Measurements from ENCODE around the gene ADARB1. TPM values are rescaled to one million over a fixed set of nuclear protein-coding genes. Genes with fewer than 3 reads are reported as not detected.

ADARB1 gene
- total and polyA plus RNA-seq, 2 experiments from 2014 or later = 4.8 to 14.8 TPM

- Histone ChIP-seq H3K4me2 (no peak overlapping the region), H3K36me3 (ENCODE audit: insufficient read depth) (no peaks in the 10 kb centered on the region), H4K20me1 (replicated peaks; ENCODE audit: insufficient read depth) (no peaks in the 10 kb centered on the region), H3K79me2 (replicated peaks; ENCODE audit: insufficient read depth) (no peaks in the 10 kb centered on the region), H3K27ac (ENCODE audit: low read depth) (no peak overlapping the region), H3K4me1 (ENCODE audit: insufficient read depth) (no peaks in the 10 kb centered on the region), H3F3A (replicated peaks; ENCODE audit: low read depth) (no peaks in the 10 kb centered on the region), H3K27me3 (ENCODE audit: insufficient read depth) (no peaks in the 10 kb centered on the region), H3K4me3 (no peak overlapping the region), H3K9me2 (ENCODE audit: insufficient read depth) (peaks cover 1% of the 10 kb centered on the region; the same call in 1 of the 2 replicates), H2AFZ (no peak overlapping the region)
- DNase-seq (ENCODE audit: low spot score) (no peak), ATAC-seq (no peak)
- Mint-ChIP-seq H3K4me3 (no peak overlapping the region), H3K27ac (no peak overlapping the region), H3K27me3 (ENCODE audit: insufficient read depth, low read depth, poor library complexity) (no peaks in the 10 kb centered on the region), H3K9me3 (peaks cover 2% of the 10 kb centered on the region; the same call in 1 of the 3 replicates), H3K4me1 (peaks cover 7% of the 10 kb centered on the region; the same call in 2 of the 3 replicates), H3K36me3 (ENCODE audit: low read depth) (no peaks in the 10 kb centered on the region)
- TF ChIP-seq REST (IDR thresholded peaks at IDR 0.05; ENCODE audit: unreplicated experiment) (no peak), EZH2 (IDR thresholded peaks at IDR 0.05; ENCODE audit: low read depth, unreplicated experiment) (no peak)
These were observed 77.2 kb downstream of the ADARB1 start for GRCh38 chr21:45151445-45152160.

GRCh38 chr21:45152265-45152746 is 77.9 kb downstream of the ADARB1 start:
- peak; percentile 60 for DNase-seq (ENCODE audit: low spot score)
- Mint-ChIP-seq H3K36me3 (ENCODE audit: low read depth) (no peaks in the 10 kb centered on the region), H3K4me1 (peaks cover 7% of the 10 kb centered on the region; the same call in 2 of the 3 replicates), H3K9me3 (peaks cover 2% of the 10 kb centered on the region; the same call in 1 of the 3 replicates), H3K27me3 (ENCODE audit: insufficient read depth, low read depth, poor library complexity) (peaks cover 2% of the 10 kb centered on the region), H3K4me3 (no peak overlapping the region), H3K27ac (no peak overlapping the region)
- H3K27me3 ChIP-seq (ENCODE audit: insufficient read depth) = no peaks in the 10 kb centered on the region
- no peaks in the 10 kb centered on the region for H3K79me2 ChIP-seq (replicated peaks; ENCODE audit: insufficient read depth)
- H3K27ac ChIP-seq (ENCODE audit: low read depth) = no peak overlapping the region
- no peak overlapping the region for H3K4me2 ChIP-seq
- peak; percentile 86 for ATAC-seq
- no peaks in the 10 kb centered on the region for H4K20me1 ChIP-seq (replicated peaks; ENCODE audit: insufficient read depth)
- TF ChIP-seq CREB1 (CRISPR knock-in tag; IDR thresholded peaks at IDR 0.05; ENCODE audit: low read depth) (no peak), CTCF (conservative IDR thresholded peaks at IDR 0.05; ENCODE audit: low read depth in 2 of 2) (peak; percentile 21 to 64; a peak in 3 of 4 replicates)
- no peaks in the 10 kb centered on the region for H3K36me3 ChIP-seq (ENCODE audit: insufficient read depth)
- H3F3A ChIP-seq (replicated peaks; ENCODE audit: low read depth) = no peaks in the 10 kb centered on the region
- H2AFZ ChIP-seq = no peak overlapping the region
- no peaks in the 10 kb centered on the region for H3K4me1 ChIP-seq (ENCODE audit: insufficient read depth)
- H3K4me3 ChIP-seq = no peak overlapping the region
- peaks cover 4% of the 10 kb centered on the region; the same call in 1 of the 2 replicates for H3K9me2 ChIP-seq (ENCODE audit: insufficient read depth)
